Measurements from ENCODE around the gene NFIC.

DNA sequence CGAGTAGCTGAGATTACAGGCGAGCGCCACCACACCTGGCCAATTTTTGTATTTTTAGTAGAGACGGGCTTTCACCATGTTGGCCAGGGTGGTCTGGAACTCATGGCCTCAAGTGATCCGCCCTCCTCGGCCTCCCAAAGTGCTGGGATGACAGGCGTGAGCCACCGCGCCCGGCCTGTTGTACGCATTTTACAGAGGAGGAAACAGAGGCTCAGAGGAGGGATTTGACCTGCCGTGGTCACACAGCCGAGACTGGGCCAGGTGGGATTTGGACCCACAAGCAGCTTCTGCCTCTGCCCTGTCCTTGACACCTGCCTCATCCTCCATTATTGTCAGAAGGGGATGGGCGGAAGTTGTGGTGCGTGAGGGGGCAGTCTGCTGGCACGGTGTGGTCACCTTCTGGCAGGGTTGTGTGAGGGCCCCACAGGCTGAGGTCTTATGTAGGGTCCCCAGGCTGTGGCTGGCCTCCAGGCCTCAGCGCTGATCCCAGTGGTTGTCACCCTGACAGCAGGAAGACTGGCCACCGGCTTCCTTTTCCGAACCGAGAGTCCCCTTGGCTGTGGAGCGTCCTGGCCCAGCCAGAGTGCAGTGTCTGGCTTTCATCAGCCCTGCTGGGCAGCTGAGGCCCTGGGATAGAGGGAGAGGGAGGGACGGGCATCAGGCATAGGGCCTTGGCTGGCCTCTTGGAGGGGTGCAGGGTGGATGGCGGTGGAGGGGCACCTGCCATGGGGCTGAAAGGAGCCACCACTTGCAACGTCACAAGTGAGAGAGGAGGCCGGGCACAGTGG lies 20.3 kb downstream of the NFIC start:
- TF ChIP-seq, protein P1, sequence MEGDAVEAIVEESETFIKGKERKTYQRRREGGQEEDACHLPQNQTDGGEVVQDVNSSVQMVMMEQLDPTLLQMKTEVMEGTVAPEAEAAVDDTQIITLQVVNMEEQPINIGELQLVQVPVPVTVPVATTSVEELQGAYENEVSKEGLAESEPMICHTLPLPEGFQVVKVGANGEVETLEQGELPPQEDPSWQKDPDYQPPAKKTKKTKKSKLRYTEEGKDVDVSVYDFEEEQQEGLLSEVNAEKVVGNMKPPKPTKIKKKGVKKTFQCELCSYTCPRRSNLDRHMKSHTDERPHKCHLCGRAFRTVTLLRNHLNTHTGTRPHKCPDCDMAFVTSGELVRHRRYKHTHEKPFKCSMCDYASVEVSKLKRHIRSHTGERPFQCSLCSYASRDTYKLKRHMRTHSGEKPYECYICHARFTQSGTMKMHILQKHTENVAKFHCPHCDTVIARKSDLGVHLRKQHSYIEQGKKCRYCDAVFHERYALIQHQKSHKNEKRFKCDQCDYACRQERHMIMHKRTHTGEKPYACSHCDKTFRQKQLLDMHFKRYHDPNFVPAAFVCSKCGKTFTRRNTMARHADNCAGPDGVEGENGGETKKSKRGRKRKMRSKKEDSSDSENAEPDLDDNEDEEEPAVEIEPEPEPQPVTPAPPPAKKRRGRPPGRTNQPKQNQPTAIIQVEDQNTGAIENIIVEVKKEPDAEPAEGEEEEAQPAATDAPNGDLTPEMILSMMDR (IDR thresholded peaks at IDR 0.05; ENCODE audit: low read length) = no peak
- no peak for TF ChIP-seq EZH2 (IDR thresholded peaks at IDR 0.05; ENCODE audit: borderline replicate concordance, low read length)

Measured in OCI-LY1 (cell line).